ENCODE data around the gene PHGDH.

GRCh38 chr1:119762953-119763352 is 51.2 kb downstream of the PHGDH start:
- TF ChIP-seq CTCF (IDR thresholded peaks at IDR 0.05 in 4 of 5, conservative IDR thresholded peaks at IDR 0.05 in 1 of 5) (no peak), POLR2A (IDR thresholded peaks at IDR 0.05) (no peak)

All from gastrocnemius medialis (tissue), 4 donors.